Left lung (tissue), 14 donors: ENCODE results near the gene MROH2A. TPM values are rescaled to one million over a fixed set of nuclear protein-coding genes. Genes with fewer than 3 reads are reported as not detected.
"Not testable (repeated sequence)": the region's sequence is repeated elsewhere in the genome, so short reads cannot be mapped to it uniquely, and the experiment has no call there.

Source experiments
- ATAC-seq: fragments of 200-7000 bp; cut with Tn5 transposase; one replicate; pipeline ENCODE4 v1.9.1; 2020; ENCODE audit warnings: moderate library complexity
- DNase-seq, 4 donors: peaks; one replicate each; pipeline ENCODE4 v3.0.0-alpha.2; 2013 to 2020
- H3K27ac ChIP-seq, 2 donors: fragments of 200-600 bp; sonication (generic) in 1 of 2; one replicate each; pipeline versions ENCODE4 v1.5.0 to v1.8.0; 2020 to 2021
- H3K27me3 ChIP-seq, 2 donors: fragments of 200-600 bp; sonication (generic) in 1 of 2; one replicate each; pipeline versions ENCODE4 v1.5.0 to v1.8.0; 2020 to 2021
- H3K36me3 ChIP-seq, 2 donors: fragments of 200-600 bp; sonication (generic) in 1 of 2; one replicate each; pipeline versions ENCODE4 v1.5.0 to v1.8.0; 2020 to 2021
- H3K4me1 ChIP-seq, 2 donors: fragments of 200-600 bp; one replicate each; pipeline ENCODE4 v1.8.0; 2021
- H3K4me3 ChIP-seq, 2 donors: fragments of 200-600 bp; sonication (generic) in 1 of 2; one replicate each; pipeline versions ENCODE4 v1.5.0 to v1.8.0; 2020 to 2021; ENCODE audit warnings: mild to moderate bottlenecking in 1 of 2
- H3K9me3 ChIP-seq, 2 donors: fragments of 200-600 bp; sonication (generic) in 1 of 2; one replicate each; pipeline versions ENCODE4 v1.5.0 to v1.8.0; 2020 to 2021
- CTCF ChIP-seq, 2 donors: fragments of 200-600 bp; sonication (generic) in 1 of 2; IDR thresholded peaks; one replicate each; pipeline versions ENCODE4 v1.5.0 to v1.8.0; 2021; ENCODE audit warnings: antibody characterized with exemption in 2 of 2
- intact Hi-C, 2 donors: fragments of 100-400 bp; cut with DNase I; formaldehyde crosslinking; loops; one replicate each; pipeline versions ENCODE4 v1.11.2 to v1.14.2; 2022
- long read RNA-seq, 12 donors: library from polyadenylated mRNA in 2 of 12; unstranded in 2 of 12; transcript quantifications; one replicate each; pipeline ENCODE4 v2.0.0 and lab custom pipeline, GENCODE V29; 2019 to 2026
- polyA plus RNA-seq, 6 donors: library from polyadenylated mRNA; unstranded; fragments of 120-200 nt; gene quantifications; one replicate each; pipeline ENCODE4 v1.2.1, GENCODE V29; 2013; ENCODE audit not compliant: insufficient read length in 6 of 6
- total RNA-seq, 2 donors: library from RNA; stranded (reverse); fragmentation: NEBNext Ultra II Directional; extraction: Animal tissue kit (Norgen Biotek cat#: 25700); gene quantifications; one replicate each; pipeline ENCODE4 v1.2.1, GENCODE V29; 2021
- donor health status: DM: no; HTN: yes; CAD: no.
- donor health status: DM: no; HTN: no; CAD: no.

MROH2A gene
- total RNA-seq (under 1 TPM in 1 of 2 donors, not detected in 1; 0.32 TPM), polyA plus RNA-seq (under 1 TPM; 0.27 to 0.77 (median 0.66) TPM)
- long read RNA-seq, donor 1, result 0 reads
- long read RNA-seq, donor 2, result 0 reads
- long read RNA-seq, donor 3, result 0 reads
- long read RNA-seq, donor 4, result 0 reads
- long read RNA-seq, donor 5, result 0 reads
- long read RNA-seq, donor 6, result 0 reads
- long read RNA-seq, donor 7, partial matches to known transcripts, result 8 of 8 reads
- long read RNA-seq, donor 7, other reads (novel, unspliced or antisense), result 0 of 8 reads
- long read RNA-seq, donor 8, result 0 reads
- long read RNA-seq, donor 9, result 0 reads
- long read RNA-seq, donor 10, result 0 reads
- long read RNA-seq, donor 11, result 0 reads
- long read RNA-seq, donor 12, result 0 reads

- H3K27me3 ChIP-seq, result no peaks in the 10 kb centered on the region
- DNase-seq, result no peak
- peaks cover 0 to 9% of the 10 kb centered on the region in 2 donors for H3K9me3 ChIP-seq
- no peak within 1 kb of the TSS for H3K27ac ChIP-seq
- H3K4me1 ChIP-seq, result no peaks in the 10 kb centered on the region
- TF ChIP-seq CTCF (IDR thresholded peaks at IDR 0.05), result no peak
- ATAC-seq, result no peak
- H3K4me3 ChIP-seq, result no peak within 1 kb of the TSS
- intact Hi-C loops, result no loop called here
- no peaks in the 10 kb centered on the region for H3K36me3 ChIP-seq
Measured at GRCh38 chr2:233778030-233778429, at the start of gene MROH2A. MROH2A (plus strand) TSS chr2:233778330; CDS start chr2:233779359, 1,029 bp downstream.

GRCh38 chr2:233728723-233729301 is 49.3 kb upstream of the MROH2A start, which contains the start of gene UGT1A3:
UGT1A3 (plus strand) TSS chr2:233729042; CDS start chr2:233729127, 85 bp downstream.
- no peak for ATAC-seq
- H3K4me3 ChIP-seq, result no peak within 1 kb of the TSS
- H3K27me3 ChIP-seq, result no peaks in the 10 kb centered on the region
- H3K4me1 ChIP-seq, result no peaks in the 10 kb centered on the region
- no peak for TF ChIP-seq CTCF (IDR thresholded peaks at IDR 0.05)
- intact Hi-C loops, result no loop called here
- H3K27ac ChIP-seq, result no peak within 1 kb of the TSS
- no peak for DNase-seq
- H3K9me3 ChIP-seq, result no peaks in the 10 kb centered on the region
- no peaks in the 10 kb centered on the region for H3K36me3 ChIP-seq

- ATAC-seq, intact Hi-C loops, H3K9me3 ChIP-seq, H3K27ac ChIP-seq, H3K4me3 ChIP-seq, DNase-seq, H3K36me3 ChIP-seq, H3K4me1 ChIP-seq: not testable (repeated sequence)
- peaks cover 0 to 12% of the 10 kb centered on the region in 2 donors for H3K27me3 ChIP-seq
Measured at GRCh38 chr2:233736868-233737653, 41.1 kb upstream of the MROH2A start.

- H3K4me3 ChIP-seq, result no peak overlapping the region
Measured at GRCh38 chr2:233740870-233741269, 37.3 kb upstream of the MROH2A start.

More at GRCh38 chr2:233740870-233741269, 37.3 kb upstream of the MROH2A start:
- no peaks in the 10 kb centered on the region for H3K4me1 ChIP-seq
- no peak overlapping the region for H3K27ac ChIP-seq
- DNase-seq (no peak), ATAC-seq (no peak)
- intact Hi-C loops, result no loop called here
- H3K27me3 ChIP-seq, result peaks cover 0 to 18% of the 10 kb centered on the region in 2 donors
- H3K9me3 ChIP-seq, result no peaks in the 10 kb centered on the region
- TF ChIP-seq CTCF (IDR thresholded peaks at IDR 0.05), result no peak
- no peaks in the 10 kb centered on the region for H3K36me3 ChIP-seq
